ENCODE data around the gene GALNS.
"Not testable (repeated sequence)": the region's sequence is repeated elsewhere in the genome, so short reads cannot be mapped to it uniquely, and the experiment has no call there.

Gene GALNS

DNA sequence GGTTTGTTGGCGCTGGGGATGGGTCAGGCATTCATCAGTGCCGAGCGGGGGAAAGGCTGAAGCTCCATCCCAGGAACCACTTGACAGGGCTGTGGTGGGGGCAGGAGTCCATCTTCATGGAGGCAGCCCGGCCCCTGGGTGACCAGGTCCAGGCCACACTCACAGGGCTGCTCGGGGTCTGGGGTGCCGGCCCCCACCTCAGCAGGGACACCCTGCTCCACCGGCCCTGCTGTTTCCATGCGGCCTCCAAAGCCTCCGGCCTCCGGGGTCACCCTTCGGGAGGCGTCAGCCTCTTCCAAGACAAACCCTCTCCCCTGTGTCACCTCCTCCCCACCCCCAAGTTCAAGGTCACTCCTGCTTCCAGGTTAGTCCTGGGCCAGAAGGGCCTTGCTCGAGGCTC lies 22.1 kb downstream of the GALNS start:
- no peak for DNase-seq

DNA sequence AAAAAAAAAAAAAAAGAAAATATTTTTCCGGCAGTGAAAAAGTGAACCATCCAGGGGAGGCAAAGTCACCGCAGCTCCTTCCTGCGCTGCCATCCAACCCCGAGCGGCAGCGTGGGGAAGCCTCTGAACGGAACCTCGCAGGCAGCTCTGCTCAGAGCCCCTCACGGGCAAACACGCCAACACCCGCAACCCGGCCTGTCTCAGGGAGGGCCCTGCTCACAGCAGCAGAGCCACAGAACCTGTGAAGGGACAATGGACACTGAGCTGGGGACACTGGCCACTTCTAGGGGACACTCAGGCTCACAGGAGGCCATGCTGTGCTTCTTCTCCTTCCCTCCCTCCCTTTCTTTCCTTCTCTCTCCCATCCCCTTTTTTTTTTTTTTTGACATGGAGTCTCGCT lies 23.7 kb downstream of the GALNS start:
- no peak for DNase-seq

GRCh38 chr16:88831838-88832237 lies 24.9 kb downstream of the GALNS start:
- no peak for DNase-seq

- no peak for DNase-seq
Observed at GRCh38 chr16:88830783-88831182, 26.0 kb downstream of the GALNS start.

DNA sequence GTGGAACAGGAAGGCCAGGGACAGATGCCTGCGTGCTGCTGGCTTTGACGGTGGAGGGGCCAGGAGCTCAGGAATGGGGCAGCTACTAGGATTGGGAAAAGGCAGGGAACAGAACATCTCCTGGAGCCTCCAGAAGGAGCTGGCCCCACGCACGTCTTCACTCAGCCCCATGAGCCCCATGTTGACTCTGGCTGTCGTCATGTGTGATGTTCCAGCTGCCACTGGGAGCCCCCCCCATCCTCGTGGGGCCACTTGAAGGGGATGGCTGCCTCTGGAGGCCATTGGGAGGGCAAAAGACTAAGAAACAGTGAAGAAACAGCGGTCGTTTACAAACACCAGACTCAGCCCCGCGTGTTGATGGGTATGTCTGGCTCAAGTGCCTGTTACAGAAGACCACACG lies 26.5 kb downstream of the GALNS start:
- no peak for DNase-seq

DNA sequence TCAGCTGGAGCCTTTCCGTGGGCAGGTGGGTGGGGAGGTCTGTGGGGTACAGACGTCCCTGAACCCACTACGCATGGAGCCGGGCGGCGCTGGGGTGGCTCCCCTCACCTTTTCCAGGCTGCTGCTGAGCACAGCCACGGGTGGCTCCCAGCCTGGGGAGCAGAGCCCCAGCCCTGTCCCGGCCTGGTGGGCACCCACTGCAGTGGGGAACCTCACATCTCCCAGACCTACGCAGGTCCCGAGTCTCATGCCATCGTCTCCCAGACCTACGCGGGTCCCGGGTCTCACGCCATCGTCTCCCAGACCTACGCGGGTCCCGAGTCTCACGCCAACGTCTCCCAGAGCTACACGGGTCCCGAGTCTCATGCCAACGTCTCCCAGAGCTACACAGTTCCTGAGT lies 28.0 kb downstream of the GALNS start:
- DNase-seq = no peak

GRCh38 chr16:88827727-88828126 lies 29.0 kb downstream of the GALNS start:
- DNase-seq = no peak

DNA sequence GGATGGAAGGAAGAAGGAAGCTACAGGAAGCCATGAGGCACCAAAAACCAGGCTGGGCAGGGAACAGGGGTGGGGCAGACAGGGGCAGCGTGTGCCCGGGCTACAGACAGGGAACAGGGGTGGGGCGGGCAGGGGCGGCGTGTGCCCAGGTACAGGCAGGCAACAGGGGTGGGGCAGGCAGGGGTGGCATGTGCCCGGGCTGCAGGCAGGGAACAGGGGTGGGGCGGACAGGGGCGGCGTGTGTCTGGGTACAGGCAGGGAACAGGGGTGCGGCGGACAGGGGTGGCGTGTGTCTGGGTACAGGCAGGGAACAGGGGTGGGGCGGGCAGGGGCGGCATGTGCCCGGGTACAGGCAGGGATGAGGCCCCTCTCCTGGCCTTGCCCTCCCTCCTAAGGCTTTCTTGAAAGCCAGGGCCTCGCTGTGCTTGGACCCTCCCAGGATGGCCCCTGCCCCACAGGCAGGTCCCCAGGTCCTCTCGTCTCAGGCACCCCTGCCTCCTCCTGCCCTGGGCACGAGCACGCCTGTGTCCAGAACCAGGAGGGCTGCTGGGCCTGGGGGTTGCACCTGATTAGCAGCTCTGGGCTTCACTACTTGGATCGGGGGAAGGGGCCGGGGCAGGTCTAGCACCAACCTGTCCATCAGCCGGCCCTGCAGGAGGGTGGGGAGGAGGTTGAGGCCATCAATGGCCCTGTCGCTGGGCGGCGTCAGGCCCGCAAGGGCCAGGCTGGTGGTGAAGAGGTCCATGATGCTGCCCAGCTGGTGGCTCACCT lies 30.5 kb downstream of the GALNS start:
- DNase-seq = no peak

GRCh38 chr16:88825146-88825545 lies 31.6 kb downstream of the GALNS start:
- DNase-seq = no peak

DNA sequence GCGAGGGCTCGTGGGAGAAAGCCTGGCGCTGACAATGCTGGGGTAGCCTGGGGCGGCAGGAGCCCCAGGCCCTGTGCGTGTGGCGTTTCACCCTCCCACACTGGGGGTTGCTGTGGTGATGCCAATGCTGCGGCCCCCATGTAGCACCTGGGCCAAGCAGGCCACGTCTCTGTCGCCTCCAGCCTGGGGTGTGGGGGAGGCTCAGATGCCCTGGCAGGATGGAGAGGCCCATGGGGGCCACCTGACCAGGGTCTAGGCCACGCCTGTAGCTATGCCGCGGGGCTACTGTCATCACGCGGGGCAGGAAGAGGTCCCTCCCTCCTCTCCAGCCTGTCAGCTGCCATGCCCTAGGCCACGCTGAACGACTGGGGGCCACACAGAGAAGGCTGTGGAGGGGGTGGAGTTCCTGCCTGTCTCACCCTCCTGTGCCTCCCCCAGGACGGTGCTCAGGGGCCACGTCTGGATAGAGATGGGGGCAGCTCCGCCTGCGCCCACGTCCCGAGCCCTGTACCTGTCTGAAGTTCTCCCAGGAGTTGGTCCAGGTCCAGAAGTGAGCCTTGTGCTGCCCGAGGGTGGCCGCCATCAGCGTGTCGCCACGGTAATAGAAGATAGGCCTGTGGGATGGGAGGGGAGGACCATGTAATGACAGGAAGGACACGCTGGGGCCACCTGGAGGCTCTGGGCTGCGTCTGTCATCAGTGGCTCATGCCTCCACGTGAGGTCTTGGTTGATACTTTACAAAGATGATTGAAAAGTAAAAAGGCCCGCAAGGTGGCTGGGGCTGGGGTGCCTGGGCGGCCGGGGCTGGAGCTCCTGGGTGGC lies 32.3 kb downstream of the GALNS start:
- DNase-seq = no peak

- DNase-seq = not testable (repeated sequence)
Observed at GRCh38 chr16:88823646-88824045, 33.1 kb downstream of the GALNS start.

- DNase-seq = no peak
Observed at GRCh38 chr16:88822281-88823040, 34.3 kb downstream of the GALNS start.

- DNase-seq = no peak
Observed at GRCh38 chr16:88821168-88821850, 35.4 kb downstream of the GALNS start.

GRCh38 chr16:88820385-88821025 lies 36.2 kb downstream of the GALNS start:
- no peak for DNase-seq

- DNase-seq = no peak
Observed at GRCh38 chr16:88819126-88819525, 37.6 kb downstream of the GALNS start.

- no peak for DNase-seq
Observed at GRCh38 chr16:88818575-88818874, 38.2 kb downstream of the GALNS start.

DNA sequence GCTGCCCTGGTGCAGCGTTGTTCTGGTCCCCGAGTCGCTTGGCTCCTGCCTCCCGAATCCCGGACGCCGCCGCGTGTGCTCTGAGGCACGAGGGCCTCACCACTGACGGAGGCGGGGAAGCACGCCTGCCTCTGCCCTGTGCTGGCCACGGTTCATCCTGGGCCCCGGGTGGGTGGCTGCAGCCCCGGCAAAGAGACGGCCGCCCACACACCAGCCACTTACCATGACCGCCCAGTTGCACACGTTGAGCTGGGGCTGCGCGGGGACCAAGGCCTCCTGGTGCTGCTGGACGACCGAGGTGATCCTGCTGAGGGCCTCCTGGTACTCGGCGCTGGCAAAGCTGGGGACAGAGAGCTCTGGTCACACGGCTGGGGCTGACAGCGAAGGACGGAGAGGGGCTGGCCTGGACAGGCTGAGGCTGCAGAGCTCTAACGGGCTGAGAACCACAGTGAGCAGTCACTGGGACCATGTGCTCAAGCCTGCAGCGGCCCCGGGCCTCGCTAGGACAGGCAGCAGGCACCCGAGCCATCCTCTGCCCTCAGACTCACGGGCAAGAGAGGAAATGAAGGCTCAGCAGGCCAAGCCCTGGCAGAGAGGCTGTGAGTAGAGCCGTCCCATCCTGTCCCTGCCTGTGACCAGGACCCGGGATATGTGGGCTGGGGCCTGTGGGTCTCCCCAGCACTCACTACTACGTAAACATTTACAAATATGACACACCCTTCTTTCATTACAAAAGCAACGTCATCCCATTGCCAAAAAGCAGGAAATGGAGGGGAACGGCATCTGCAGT lies 38.8 kb downstream of the GALNS start:
- no peak for DNase-seq

GRCh38 chr16:88816736-88817535 lies 39.8 kb downstream of the GALNS start:
- DNase-seq = no peak

GRCh38 chr16:88815901-88816589 lies 40.7 kb downstream of the GALNS start:
- DNase-seq = peak in 1 of 2 experiments; percentile 4

DNA sequence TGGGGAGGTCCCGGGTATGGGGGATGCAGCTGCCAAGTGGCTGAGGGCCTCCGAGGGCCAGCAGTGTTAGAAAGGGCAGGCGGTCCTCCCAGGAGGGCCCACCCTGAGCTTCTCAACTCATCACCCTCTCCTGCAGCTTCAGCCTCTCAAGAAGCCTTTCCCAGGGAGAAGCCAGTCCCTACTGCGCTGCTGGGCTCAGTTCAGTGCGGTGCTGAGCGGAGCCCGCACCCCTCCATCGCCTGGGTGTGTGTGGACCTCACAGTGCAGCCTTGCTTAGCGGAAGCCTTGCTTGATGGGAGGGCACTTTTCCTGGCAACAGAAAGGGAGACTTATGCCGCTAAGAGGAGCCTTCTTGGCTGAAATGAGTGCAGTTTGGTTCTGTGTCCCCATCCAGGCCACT lies 41.5 kb downstream of the GALNS start:
- DNase-seq = no peak

Measured in NCI-H1930 (cell line).